HCT116 (cell line): ENCODE data around the gene FABP1. TPM values are rescaled to one million over a fixed set of nuclear protein-coding genes. Genes with fewer than 3 reads are reported as not detected.

Source experiments
- ATAC-seq: fragments of 200-7000 bp; cut with Tn5 transposase; 2 replicates; pipeline ENCODE4 v1.9.1; 2020; ENCODE audit warnings: mild to moderate bottlenecking, moderate library complexity
- BruUV-seq: library from RNA; stranded (reverse); fragments of 400-500 nt; replicated peaks from 2 replicates; lab custom pipeline; 2021; lab: Mats Ljungman, UMichigan
- CTCF ChIA-PET: fragments of 300-600 bp; sonication (Branson Sonifier 250); formaldehyde crosslinking; loops from one replicate; lab custom pipeline; 2021; ENCODE audit warnings: antibody characterized with exemption; lab: Charles Lee
- POLR2A ChIA-PET: fragments of 300-600, 350-600 bp; sonication (Branson Sonifier 250); formaldehyde crosslinking; loops from one replicate; lab custom pipeline; 2021; ENCODE audit warnings: antibody characterized with exemption; lab: Charles Lee
- RAD21 ChIA-PET, 2 experiments: fragments of 300-600 bp; sonication (Branson Sonifier 250); formaldehyde crosslinking; loops; one replicate each; lab custom pipeline; 2023; ENCODE audit warnings: low total read pairs in 2 of 2; ENCODE audit not compliant: uncharacterized antibody in 2 of 2, unreplicated experiment in 2 of 2, low non-redundant PET in 1 of 2; lab: Charles Lee
- DNase-seq: peaks from one replicate; pipeline ENCODE4 v3.0.0-alpha.2; 2010; ENCODE audit warnings: low read depth, low spot score
- H2AFZ ChIP-seq: fragments of 200-600 bp; shearing (Covaris generic), sonication (generic); 2 replicates; pipeline ENCODE4 v1.6.1; 2017; ENCODE audit warnings: low read depth, mixed run types, mixed read lengths, antibody characterized with exemption, low read length; ENCODE audit not compliant: poor library complexity, severe bottlenecking
- H3K27ac ChIP-seq: 2 replicates; pipeline ENCODE4 v1.5.1; 2012; ENCODE audit warnings: low read depth, low read length
- H3K27me3 ChIP-seq: fragments of 200-600 bp; sonication (generic); 2 replicates; pipeline ENCODE4 v1.6.1; 2016; ENCODE audit warnings: mixed run types, low read length, mixed read lengths; ENCODE audit not compliant: insufficient read depth
- H3K36me3 ChIP-seq, 2 experiments: fragments of 200-500 bp in 1 of 2; fragments of 200-600 bp in 1 of 2; sonication (Bioruptor generic) in 1 of 2; sonication (generic) in 1 of 2; 2 replicates each; pipeline versions ENCODE4 v1.5.1 to v1.6.1; 2014 to 2016; ENCODE audit warnings: low read length in 2 of 2, inconsistent platforms in 1 of 2, mixed read lengths in 1 of 2, mixed run types in 1 of 2; ENCODE audit not compliant: insufficient read depth in 2 of 2, control insufficient read depth in 1 of 2
- H3K4me1 ChIP-seq, 2 experiments: fragments of 200-600 bp in 1 of 2; sonication (generic) in 1 of 2; 2 replicates each; pipeline versions ENCODE4 v1.5.1 to v1.6.1; 2012 to 2017; ENCODE audit warnings: low read length in 2 of 2, inconsistent platforms in 1 of 2, mild to moderate bottlenecking in 1 of 2, mixed read lengths in 1 of 2, mixed run types in 1 of 2, moderate library complexity in 1 of 2; ENCODE audit not compliant: insufficient read depth in 2 of 2, control insufficient read depth in 1 of 2
- H3K4me2 ChIP-seq: fragments of 200-600 bp; sonication (generic); 2 replicates; pipeline ENCODE4 v1.6.1; 2017; ENCODE audit warnings: mixed run types, low read length, mixed read lengths
- H3K4me3 ChIP-seq, 2 experiments: fragments of 200-600 bp in 1 of 2; sonication (generic) in 1 of 2; replicated peaks in 1 of 2; 2 replicates each; pipeline ENCODE4 v1.5.1; 2011 to 2016; ENCODE audit warnings: low read length in 2 of 2, control low read depth in 1 of 2, low read depth in 1 of 2, mild to moderate bottlenecking in 1 of 2, mixed read lengths in 1 of 2, mixed run types in 1 of 2
- H3K79me2 ChIP-seq: fragments of 200-600 bp; sonication (generic); 2 replicates; pipeline ENCODE4 v1.6.1; 2017; ENCODE audit warnings: mild to moderate bottlenecking, mixed run types, low read length, moderate library complexity, mixed read lengths; ENCODE audit not compliant: insufficient read depth
- H3K9ac ChIP-seq: fragments of 200-600 bp; sonication (generic); 2 replicates; pipeline ENCODE4 v1.6.1; 2016; ENCODE audit warnings: low read length, mixed read lengths
- H3K9me2 ChIP-seq: fragments of 200-600 bp; sonication (generic), shearing (Covaris generic); 2 replicates; pipeline ENCODE4 v1.6.1; 2017; ENCODE audit warnings: mixed run types, mild to moderate bottlenecking, moderate library complexity; ENCODE audit not compliant: insufficient read depth
- H3K9me3 ChIP-seq, 2 experiments: fragments of 200-500 bp in 1 of 2; fragments of 200-600 bp in 1 of 2; sonication (Bioruptor generic) in 1 of 2; sonication (generic) in 1 of 2; 2 replicates each; pipeline ENCODE4 v1.6.1; 2014 to 2017; ENCODE audit warnings: low read length in 2 of 2, mixed read lengths in 2 of 2, inconsistent platforms in 1 of 2, low read depth in 1 of 2, mild to moderate bottlenecking in 1 of 2, mixed run types in 1 of 2, moderate library complexity in 1 of 2; ENCODE audit not compliant: control insufficient read depth in 1 of 2, insufficient read depth in 1 of 2
- H4K20me1 ChIP-seq: fragments of 200-600 bp; sonication (generic), shearing (Covaris generic); 2 replicates; pipeline ENCODE4 v1.6.1; 2017; ENCODE audit warnings: mixed run types, mild to moderate bottlenecking, moderate library complexity; ENCODE audit not compliant: insufficient read depth
- CBX3 ChIP-seq: IDR thresholded peaks from 2 replicates; pipeline ENCODE4 v1.6.1; 2012; ENCODE audit warnings: low read depth
- CEBPB ChIP-seq: IDR thresholded peaks from 2 replicates; pipeline ENCODE4 v1.6.1; 2012; ENCODE audit warnings: low read depth
- EGR1 ChIP-seq: IDR thresholded peaks from 2 replicates; pipeline ENCODE4 v1.6.1; 2012; ENCODE audit warnings: low read depth
- ELF1 ChIP-seq: IDR thresholded peaks from 2 replicates; pipeline ENCODE4 v1.6.1; 2012; ENCODE audit warnings: low read depth, borderline replicate concordance
- EZH2 ChIP-seq: fragments of 200-600 bp; sonication (generic); IDR thresholded peaks from 2 replicates; pipeline ENCODE4 v1.6.1; 2017; ENCODE audit warnings: antibody characterized with exemption, mixed run types
- EZH2phosphoT487 ChIP-seq: fragments of 200-600 bp; IDR thresholded peaks from 2 replicates; pipeline ENCODE4 v1.6.1; 2018; ENCODE audit warnings: antibody characterized with exemption, borderline replicate concordance
- POLR2A ChIP-seq: IDR thresholded peaks from 2 replicates; pipeline ENCODE4 v1.7.0; 2011; ENCODE audit warnings: borderline replicate concordance; ENCODE audit not compliant: insufficient read depth, insufficient read length; ENCODE audit errors: extremely low read depth
- POLR2AphosphoS5 ChIP-seq: IDR thresholded peaks from 2 replicates; pipeline ENCODE4 v1.6.1; 2011; ENCODE audit warnings: mild to moderate bottlenecking, low read depth, low read length, moderate library complexity
- SP1 ChIP-seq: IDR thresholded peaks from 2 replicates; pipeline ENCODE4 v1.6.1; 2012; ENCODE audit warnings: low read depth
- SRF ChIP-seq: IDR thresholded peaks from 2 replicates; pipeline ENCODE4 v1.6.1; 2012; ENCODE audit warnings: low read depth
- ZFX ChIP-seq: fragments of 450-650 bp; IDR thresholded peaks from 2 replicates; pipeline ENCODE4 v1.6.1; 2017
- ZNF274 ChIP-seq: fragments of 200-500 bp; sonication (Bioruptor generic); IDR thresholded peaks from 2 replicates; pipeline ENCODE4 v1.6.1; 2014; ENCODE audit warnings: mild to moderate bottlenecking, low read depth, low read length, inconsistent platforms
- intact Hi-C: fragments of 100-400 bp; cut with micrococcal nuclease; formaldehyde crosslinking; loops from 2 replicates; pipeline ENCODE4 v1.10.0; 2022
- total RNA-seq: library from RNA; stranded (reverse); gene quantifications from one replicate; pipeline ENCODE4 v1.2.1, GENCODE V29; 2021; ENCODE audit not compliant: unreplicated experiment
- TF ChIP-seq, protein P1 (sequence below): IDR thresholded peaks from 2 replicates; pipeline ENCODE4 v1.6.1; 2012
- TF ChIP-seq, protein P2 (sequence below): IDR thresholded peaks from 2 replicates; pipeline ENCODE4 v1.6.1; 2012; ENCODE audit warnings: low read depth
- TF ChIP-seq, protein P3 (sequence below): IDR thresholded peaks from 2 replicates; pipeline ENCODE4 v1.6.1; 2011; ENCODE audit warnings: mild to moderate bottlenecking, low read length, moderate library complexity; ENCODE audit not compliant: insufficient replicate concordance; ENCODE audit errors: extremely low read depth
- TF ChIP-seq, protein P4 (sequence below), 3 experiments: fragments of 200-600 bp in 1 of 3; sonication (generic) in 1 of 3; IDR thresholded peaks in 2 of 3; conservative IDR thresholded peaks in 1 of 3; 2 replicates each; pipeline ENCODE4 v1.5.1; 2012 to 2017; ENCODE audit warnings: low read depth in 2 of 3, low read length in 2 of 3, antibody characterized with exemption in 1 of 3, borderline replicate concordance in 1 of 3, control low read depth in 1 of 3, mild to moderate bottlenecking in 1 of 3, mixed read lengths in 1 of 3, mixed run types in 1 of 3, moderate library complexity in 1 of 3; ENCODE audit not compliant: insufficient read depth in 1 of 3

The FABP1 gene
- total RNA-seq, 1 experiment from 2014 or later, result 0.61 TPM

DNA sequence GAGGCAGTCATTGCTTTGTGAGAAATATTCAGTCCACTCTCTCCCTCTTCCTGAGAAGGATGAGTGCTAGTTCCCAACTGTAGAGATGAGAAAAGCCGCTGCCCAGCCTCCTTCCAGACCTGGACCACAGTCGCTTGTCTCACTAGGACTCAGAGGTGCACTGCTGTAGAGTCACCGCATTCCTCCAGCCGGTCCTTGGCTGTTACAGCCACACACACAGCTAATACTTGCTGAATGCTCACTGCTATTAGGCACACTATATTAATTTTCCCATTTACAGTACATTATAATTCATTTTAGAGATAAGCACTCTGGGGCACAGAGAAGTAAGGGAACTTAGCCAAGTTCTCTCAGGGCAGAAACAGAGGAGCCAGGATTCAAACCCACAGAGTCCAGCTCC is 10.0 kb upstream of the FABP1 start:
- no peaks in the 10 kb centered on the region for H3K9me2 ChIP-seq
- ChIA-PET POLR2A (no interaction called here), CTCF (no interaction called here), RAD21 (no interaction called here)
- no peaks in the 10 kb centered on the region for H3K79me2 ChIP-seq
- TF ChIP-seq ELF1 (no peak), ZNF274 (no peak), POLR2A (no peak), ZFX (no peak), SP1 (no peak), POLR2AphosphoS5 (no peak), EZH2 (no peak), EZH2phosphoT487 (no peak), EGR1 (no peak), CEBPB (no peak), SRF (no peak), CBX3 (no peak)
- TF ChIP-seq, protein P1, sequence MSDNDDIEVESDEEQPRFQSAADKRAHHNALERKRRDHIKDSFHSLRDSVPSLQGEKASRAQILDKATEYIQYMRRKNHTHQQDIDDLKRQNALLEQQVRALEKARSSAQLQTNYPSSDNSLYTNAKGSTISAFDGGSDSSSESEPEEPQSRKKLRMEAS, result no peak
- TF ChIP-seq, protein P2, sequence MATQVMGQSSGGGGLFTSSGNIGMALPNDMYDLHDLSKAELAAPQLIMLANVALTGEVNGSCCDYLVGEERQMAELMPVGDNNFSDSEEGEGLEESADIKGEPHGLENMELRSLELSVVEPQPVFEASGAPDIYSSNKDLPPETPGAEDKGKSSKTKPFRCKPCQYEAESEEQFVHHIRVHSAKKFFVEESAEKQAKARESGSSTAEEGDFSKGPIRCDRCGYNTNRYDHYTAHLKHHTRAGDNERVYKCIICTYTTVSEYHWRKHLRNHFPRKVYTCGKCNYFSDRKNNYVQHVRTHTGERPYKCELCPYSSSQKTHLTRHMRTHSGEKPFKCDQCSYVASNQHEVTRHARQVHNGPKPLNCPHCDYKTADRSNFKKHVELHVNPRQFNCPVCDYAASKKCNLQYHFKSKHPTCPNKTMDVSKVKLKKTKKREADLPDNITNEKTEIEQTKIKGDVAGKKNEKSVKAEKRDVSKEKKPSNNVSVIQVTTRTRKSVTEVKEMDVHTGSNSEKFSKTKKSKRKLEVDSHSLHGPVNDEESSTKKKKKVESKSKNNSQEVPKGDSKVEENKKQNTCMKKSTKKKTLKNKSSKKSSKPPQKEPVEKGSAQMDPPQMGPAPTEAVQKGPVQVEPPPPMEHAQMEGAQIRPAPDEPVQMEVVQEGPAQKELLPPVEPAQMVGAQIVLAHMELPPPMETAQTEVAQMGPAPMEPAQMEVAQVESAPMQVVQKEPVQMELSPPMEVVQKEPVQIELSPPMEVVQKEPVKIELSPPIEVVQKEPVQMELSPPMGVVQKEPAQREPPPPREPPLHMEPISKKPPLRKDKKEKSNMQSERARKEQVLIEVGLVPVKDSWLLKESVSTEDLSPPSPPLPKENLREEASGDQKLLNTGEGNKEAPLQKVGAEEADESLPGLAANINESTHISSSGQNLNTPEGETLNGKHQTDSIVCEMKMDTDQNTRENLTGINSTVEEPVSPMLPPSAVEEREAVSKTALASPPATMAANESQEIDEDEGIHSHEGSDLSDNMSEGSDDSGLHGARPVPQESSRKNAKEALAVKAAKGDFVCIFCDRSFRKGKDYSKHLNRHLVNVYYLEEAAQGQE, result no peak
- TF ChIP-seq, protein P3, sequence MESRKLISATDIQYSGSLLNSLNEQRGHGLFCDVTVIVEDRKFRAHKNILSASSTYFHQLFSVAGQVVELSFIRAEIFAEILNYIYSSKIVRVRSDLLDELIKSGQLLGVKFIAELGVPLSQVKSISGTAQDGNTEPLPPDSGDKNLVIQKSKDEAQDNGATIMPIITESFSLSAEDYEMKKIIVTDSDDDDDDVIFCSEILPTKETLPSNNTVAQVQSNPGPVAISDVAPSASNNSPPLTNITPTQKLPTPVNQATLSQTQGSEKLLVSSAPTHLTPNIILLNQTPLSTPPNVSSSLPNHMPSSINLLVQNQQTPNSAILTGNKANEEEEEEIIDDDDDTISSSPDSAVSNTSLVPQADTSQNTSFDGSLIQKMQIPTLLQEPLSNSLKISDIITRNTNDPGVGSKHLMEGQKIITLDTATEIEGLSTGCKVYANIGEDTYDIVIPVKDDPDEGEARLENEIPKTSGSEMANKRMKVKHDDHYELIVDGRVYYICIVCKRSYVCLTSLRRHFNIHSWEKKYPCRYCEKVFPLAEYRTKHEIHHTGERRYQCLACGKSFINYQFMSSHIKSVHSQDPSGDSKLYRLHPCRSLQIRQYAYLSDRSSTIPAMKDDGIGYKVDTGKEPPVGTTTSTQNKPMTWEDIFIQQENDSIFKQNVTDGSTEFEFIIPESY, result no peak
- TF ChIP-seq, protein P4, sequence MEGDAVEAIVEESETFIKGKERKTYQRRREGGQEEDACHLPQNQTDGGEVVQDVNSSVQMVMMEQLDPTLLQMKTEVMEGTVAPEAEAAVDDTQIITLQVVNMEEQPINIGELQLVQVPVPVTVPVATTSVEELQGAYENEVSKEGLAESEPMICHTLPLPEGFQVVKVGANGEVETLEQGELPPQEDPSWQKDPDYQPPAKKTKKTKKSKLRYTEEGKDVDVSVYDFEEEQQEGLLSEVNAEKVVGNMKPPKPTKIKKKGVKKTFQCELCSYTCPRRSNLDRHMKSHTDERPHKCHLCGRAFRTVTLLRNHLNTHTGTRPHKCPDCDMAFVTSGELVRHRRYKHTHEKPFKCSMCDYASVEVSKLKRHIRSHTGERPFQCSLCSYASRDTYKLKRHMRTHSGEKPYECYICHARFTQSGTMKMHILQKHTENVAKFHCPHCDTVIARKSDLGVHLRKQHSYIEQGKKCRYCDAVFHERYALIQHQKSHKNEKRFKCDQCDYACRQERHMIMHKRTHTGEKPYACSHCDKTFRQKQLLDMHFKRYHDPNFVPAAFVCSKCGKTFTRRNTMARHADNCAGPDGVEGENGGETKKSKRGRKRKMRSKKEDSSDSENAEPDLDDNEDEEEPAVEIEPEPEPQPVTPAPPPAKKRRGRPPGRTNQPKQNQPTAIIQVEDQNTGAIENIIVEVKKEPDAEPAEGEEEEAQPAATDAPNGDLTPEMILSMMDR (IDR thresholded peaks at IDR 0.05 in 2 of 3, conservative IDR thresholded peaks at IDR 0.05 in 1 of 3; ENCODE audit: borderline replicate concordance in 1 of 3, insufficient read depth in 1 of 3, low read depth in 2 of 3, low read length in 2 of 3), result no peak
- H3K4me2 ChIP-seq, result no peak overlapping the region
- H3K4me3 ChIP-seq, result no peak overlapping the region
- ATAC-seq (no peak), DNase-seq (no peak)
- no TSS peak for BruUV-seq
- peaks cover 3% of the 10 kb centered on the region; the same call in 1 of the 2 replicates for H3K27me3 ChIP-seq
- H3K27ac ChIP-seq, result no peak overlapping the region
- no peak overlapping the region for H3K9ac ChIP-seq
- H4K20me1 ChIP-seq, result no peaks in the 10 kb centered on the region
- no peak overlapping the region for H2AFZ ChIP-seq
- H3K36me3 ChIP-seq, result no peaks in the 10 kb centered on the region
- no peaks in the 10 kb centered on the region for H3K4me1 ChIP-seq
- no peaks in the 10 kb centered on the region for H3K9me3 ChIP-seq
- intact Hi-C loops, result no loop called here
